ACC112 (cell line): Measurements from ENCODE around the gene PPM1H.
"Not testable (repeated sequence)": the region's sequence is repeated elsewhere in the genome, so short reads cannot be mapped to it uniquely, and the experiment has no call there.

Experiments
- H2AFZ ChIP-seq: fragments of 200-600 bp; sonication (generic); one replicate; pipeline ENCODE4 v1.6.0; 2017; ENCODE audit warnings: antibody characterized with exemption, low read length; ENCODE audit not compliant: unreplicated experiment
- H3K27ac ChIP-seq: fragments of 200-600 bp; sonication (generic); 2 replicates; pipeline ENCODE4 v1.5.1; 2014; ENCODE audit warnings: low read depth, mild to moderate bottlenecking, antibody characterized with exemption, low read length, moderate library complexity
- H3K27me3 ChIP-seq: fragments of 200-600 bp; sonication (generic); 2 replicates; pipeline ENCODE4 v1.6.1; 2014; ENCODE audit warnings: mild to moderate bottlenecking, antibody characterized with exemption, low read length, moderate library complexity, mixed read lengths; ENCODE audit not compliant: insufficient read depth
- H3K36me3 ChIP-seq: fragments of 200-600 bp; sonication (generic); 2 replicates; pipeline ENCODE4 v1.6.1; 2016; ENCODE audit warnings: mild to moderate bottlenecking, antibody characterized with exemption, low read length, moderate library complexity, mixed read lengths; ENCODE audit not compliant: insufficient read depth
- H3K4me1 ChIP-seq: fragments of 200-600 bp; sonication (generic); one replicate; pipeline ENCODE4 v1.6.1; 2016; ENCODE audit warnings: low read length, mixed read lengths; ENCODE audit not compliant: insufficient read depth, unreplicated experiment, control insufficient read depth
- H3K4me3 ChIP-seq: fragments of 200-600 bp; sonication (generic); 2 replicates; pipeline ENCODE4 v1.5.1; 2014; ENCODE audit warnings: mild to moderate bottlenecking, low read depth, low read length
- H3K79me2 ChIP-seq: fragments of 200-600 bp; sonication (generic); one replicate; pipeline ENCODE4 v1.6.0; 2016; ENCODE audit warnings: low read length; ENCODE audit not compliant: control insufficient read depth, unreplicated experiment, insufficient read depth

Gene PPM1H

GRCh38 chr12:62811481-62811880 lies 123.5 kb downstream of the PPM1H start:
- H3K4me3 ChIP-seq, H2AFZ ChIP-seq, H3K36me3 ChIP-seq, H3K27me3 ChIP-seq, H3K27ac ChIP-seq, H3K4me1 ChIP-seq, H3K79me2 ChIP-seq: not testable (repeated sequence)

DNA sequence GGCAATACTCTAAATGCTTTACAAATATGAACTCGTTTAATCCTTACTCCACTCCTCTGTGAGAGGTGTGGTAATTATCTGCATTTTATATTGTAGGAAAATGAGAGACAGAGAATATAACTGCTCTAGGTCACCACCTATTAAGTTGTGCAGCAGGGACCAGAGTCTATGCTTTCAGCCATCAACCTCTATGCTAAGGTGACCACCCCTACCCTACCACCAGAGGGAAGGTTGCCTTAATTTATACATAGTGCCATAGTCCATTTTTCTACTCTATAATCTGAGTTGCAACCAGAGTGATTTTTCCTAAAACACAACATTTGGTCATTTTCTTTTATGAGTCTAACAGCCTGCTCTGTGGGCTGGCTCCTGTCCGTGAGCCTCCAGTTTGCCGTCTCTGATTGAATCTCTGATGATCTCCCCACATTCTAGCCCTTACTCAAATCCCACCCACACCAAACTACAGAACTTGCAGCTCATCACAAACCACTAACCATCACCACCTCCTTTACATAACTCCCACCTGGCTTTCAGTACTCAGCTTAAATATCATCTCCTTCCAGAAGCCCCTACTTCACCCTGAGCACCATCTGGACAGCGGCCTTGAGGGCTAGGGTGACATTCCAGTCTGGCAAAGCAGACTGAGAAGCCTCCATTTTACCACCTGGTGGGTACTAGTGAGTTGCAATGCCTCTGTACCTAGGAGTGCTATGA lies 126.6 kb downstream of the PPM1H start:
- no peaks in the 10 kb centered on the region for H3K27me3 ChIP-seq
- H3K79me2 ChIP-seq = no peaks in the 10 kb centered on the region
- no peak overlapping the region for H2AFZ ChIP-seq
- H3K27ac ChIP-seq = no peak overlapping the region
- H3K4me3 ChIP-seq = no peak overlapping the region
- H3K4me1 ChIP-seq = peaks cover 8% of the 10 kb centered on the region
- no peaks in the 10 kb centered on the region for H3K36me3 ChIP-seq

GRCh38 chr12:62806893-62807292 lies 128.1 kb downstream of the PPM1H start:
- H3K79me2 ChIP-seq = no peaks in the 10 kb centered on the region
- no peak overlapping the region for H3K4me3 ChIP-seq
- H3K4me1 ChIP-seq = no peaks in the 10 kb centered on the region
- no peaks in the 10 kb centered on the region for H3K36me3 ChIP-seq
- H3K27ac ChIP-seq = no peak overlapping the region
- H3K27me3 ChIP-seq = no peaks in the 10 kb centered on the region
- H2AFZ ChIP-seq = no peak overlapping the region

- no peak overlapping the region for H2AFZ ChIP-seq
- H3K27me3 ChIP-seq = no peaks in the 10 kb centered on the region
- no peak overlapping the region for H3K4me3 ChIP-seq
- no peaks in the 10 kb centered on the region for H3K79me2 ChIP-seq
- H3K36me3 ChIP-seq = no peaks in the 10 kb centered on the region
- H3K27ac ChIP-seq = no peak overlapping the region
- no peaks in the 10 kb centered on the region for H3K4me1 ChIP-seq
Observed at GRCh38 chr12:62806244-62806836, 128.6 kb downstream of the PPM1H start.

- no peak overlapping the region for H3K4me3 ChIP-seq
- H3K79me2 ChIP-seq = no peaks in the 10 kb centered on the region
- H3K27me3 ChIP-seq = no peaks in the 10 kb centered on the region
- no peaks in the 10 kb centered on the region for H3K36me3 ChIP-seq
- H3K27ac ChIP-seq = no peak overlapping the region
- H2AFZ ChIP-seq = no peak overlapping the region
- no peaks in the 10 kb centered on the region for H3K4me1 ChIP-seq
Observed at GRCh38 chr12:62805517-62805916, 129.4 kb downstream of the PPM1H start.

- no peak overlapping the region for H3K27ac ChIP-seq
- no peak overlapping the region for H2AFZ ChIP-seq
- H3K79me2 ChIP-seq = no peaks in the 10 kb centered on the region
- no peak overlapping the region for H3K4me3 ChIP-seq
- no peaks in the 10 kb centered on the region for H3K36me3 ChIP-seq
- H3K4me1 ChIP-seq = no peaks in the 10 kb centered on the region
- no peaks in the 10 kb centered on the region for H3K27me3 ChIP-seq
Observed at GRCh38 chr12:62803756-62804155, 131.2 kb downstream of the PPM1H start.

- no peak overlapping the region for H3K4me3 ChIP-seq
- H3K36me3 ChIP-seq = no peaks in the 10 kb centered on the region
- no peaks in the 10 kb centered on the region for H3K79me2 ChIP-seq
- no peaks in the 10 kb centered on the region for H3K4me1 ChIP-seq
- H2AFZ ChIP-seq = no peak overlapping the region
- no peaks in the 10 kb centered on the region for H3K27me3 ChIP-seq
- no peak overlapping the region for H3K27ac ChIP-seq
Observed at GRCh38 chr12:62802984-62803383, 132.0 kb downstream of the PPM1H start.

- H2AFZ ChIP-seq = no peak overlapping the region
- no peaks in the 10 kb centered on the region for H3K27me3 ChIP-seq
- H3K4me3 ChIP-seq = no peak overlapping the region
- no peaks in the 10 kb centered on the region for H3K79me2 ChIP-seq
- H3K36me3 ChIP-seq = no peaks in the 10 kb centered on the region
- no peak overlapping the region for H3K27ac ChIP-seq
- no peaks in the 10 kb centered on the region for H3K4me1 ChIP-seq
Observed at GRCh38 chr12:62802321-62802720, 132.6 kb downstream of the PPM1H start.

DNA sequence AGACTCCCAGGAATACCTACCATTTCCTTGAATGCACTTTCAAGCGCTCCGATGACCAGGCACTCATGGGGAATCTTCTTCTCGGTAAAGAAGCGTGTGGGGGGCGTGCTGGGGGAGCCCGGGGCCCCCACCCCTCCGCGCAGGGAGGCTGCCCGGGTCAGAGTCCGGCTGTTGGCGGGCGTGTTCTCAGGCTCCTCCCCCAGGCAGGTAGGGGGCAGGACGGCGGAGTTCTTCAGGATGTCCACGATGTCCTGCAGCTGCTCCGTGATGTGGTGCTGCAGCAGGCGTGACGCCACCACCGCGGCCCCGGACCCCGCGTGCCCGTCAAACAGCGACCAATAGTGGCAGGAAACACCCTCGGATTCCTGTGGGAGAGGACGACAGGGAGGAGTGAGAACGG lies 133.2 kb downstream of the PPM1H start:
- Histone ChIP-seq H2AFZ (no peak overlapping the region), H3K4me1 (no peaks in the 10 kb centered on the region), H3K27ac (no peak overlapping the region), H3K36me3 (no peaks in the 10 kb centered on the region), H3K4me3 (no peak overlapping the region), H3K27me3 (no peaks in the 10 kb centered on the region), H3K79me2 (no peaks in the 10 kb centered on the region)

DNA sequence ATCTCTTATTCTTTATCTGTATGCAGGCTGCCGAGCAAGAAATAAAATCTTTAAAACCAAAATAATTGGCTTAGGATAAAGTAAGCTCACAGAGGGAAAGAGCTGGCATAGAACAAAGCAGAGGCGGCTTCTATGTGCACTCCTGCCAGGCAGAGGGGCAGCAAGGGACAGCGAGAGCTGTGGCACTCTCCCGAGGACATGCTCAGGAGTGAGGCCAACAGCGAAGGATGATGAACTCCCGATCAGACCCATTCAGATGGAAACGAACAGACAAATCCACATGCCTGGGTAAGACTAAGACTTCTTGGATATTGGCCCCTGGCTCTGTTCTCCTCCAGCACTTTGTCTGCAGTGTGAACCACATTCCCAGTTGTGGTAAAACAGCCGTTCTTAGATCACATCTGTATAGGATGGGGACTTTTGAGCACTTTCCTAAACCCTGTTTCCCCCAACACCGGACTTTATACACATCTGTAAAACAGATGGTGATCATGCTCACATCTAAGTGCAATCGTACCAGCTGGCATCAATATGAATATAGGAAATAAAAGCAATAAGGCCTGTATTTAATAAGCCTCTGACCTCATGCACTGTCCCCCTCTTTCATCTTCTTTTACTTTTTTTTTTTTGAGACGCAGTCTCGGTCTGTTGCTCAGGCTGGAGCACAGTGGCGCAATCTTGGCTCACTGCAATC lies 134.1 kb downstream of the PPM1H start:
- Histone ChIP-seq H3K79me2 (no peaks in the 10 kb centered on the region), H3K4me1 (no peaks in the 10 kb centered on the region), H3K36me3 (no peaks in the 10 kb centered on the region), H3K27ac (no peak overlapping the region), H3K4me3 (no peak overlapping the region), H3K27me3 (no peaks in the 10 kb centered on the region), H2AFZ (no peak overlapping the region)
